Endothelial cell of umbilical vein (primary cell): Measurements from ENCODE around the gene SLC5A6. TPM values are rescaled to one million over a fixed set of nuclear protein-coding genes. Genes with fewer than 3 reads are reported as not detected.

Experiments
- BruUV-seq: library from RNA; stranded (reverse); fragments of 400-500 nt; replicated peaks from 2 replicates; lab custom pipeline; 2021; lab: Mats Ljungman, UMichigan
- CTCF ChIA-PET: fragments of 300-600, 350-600 bp; sonication (Branson Sonifier 250); formaldehyde crosslinking; loops from one replicate; lab custom pipeline; 2021; ENCODE audit warnings: antibody characterized with exemption, inconsistent platforms; lab: Charles Lee
- POLR2A ChIA-PET: fragments of 300-600, 350-600 bp; sonication (Branson Sonifier 250); formaldehyde crosslinking; loops from one replicate; lab custom pipeline; 2021; ENCODE audit warnings: antibody characterized with exemption, inconsistent platforms; lab: Charles Lee
- DNase-seq: peaks from one replicate; pipeline ENCODE4 v3.0.0-alpha.2; 2011; ENCODE audit warnings: low read depth, low spot score
- FAIRE-seq: peaks from 2 replicates; lab custom pipeline; 2011; peaks lifted over from hg19 to GRCh38; lab: Jason Lieb, UNC
- H2AFZ ChIP-seq: 2 replicates; pipeline ENCODE4 v1.6.0; 2012; ENCODE audit warnings: low read depth, low read length, control low read depth, inconsistent platforms
- H3K27ac ChIP-seq: 2 replicates; pipeline ENCODE4 v1.5.1; 2011; ENCODE audit warnings: low read depth, mild to moderate bottlenecking, control low read depth, low read length, moderate library complexity; ENCODE audit not compliant: insufficient read depth
- H3K27me3 ChIP-seq, 2 experiments: 2 replicates each; pipeline versions ENCODE4 v1.6.0 to v1.6.1; 2011; ENCODE audit warnings: low read length in 2 of 2, mixed read lengths in 1 of 2; ENCODE audit not compliant: control insufficient read depth in 2 of 2, insufficient read depth in 2 of 2
- H3K36me3 ChIP-seq, 2 experiments: 2 replicates in 1 of 2; 3 replicates in 1 of 2; pipeline ENCODE4 v1.5.1; 2011; ENCODE audit warnings: low read length in 2 of 2, mild to moderate bottlenecking in 1 of 2, moderate library complexity in 1 of 2; ENCODE audit not compliant: control insufficient read depth in 2 of 2, insufficient read depth in 2 of 2; ENCODE audit errors: extremely low read depth in 1 of 2
- H3K4me1 ChIP-seq: 3 replicates; pipeline ENCODE4 v1.5.1; 2011; ENCODE audit warnings: mild to moderate bottlenecking, low read length; ENCODE audit not compliant: control insufficient read depth, insufficient read depth; ENCODE audit errors: extremely low read depth
- H3K4me2 ChIP-seq: 2 replicates; pipeline ENCODE4 v1.6.1; 2011; ENCODE audit warnings: low read length, control low read depth, mixed read lengths; ENCODE audit not compliant: insufficient read depth
- H3K4me3 ChIP-seq, 3 experiments: fragments of 200-600 bp in 1 of 3; sonication (generic), shearing (Covaris generic) in 1 of 3; replicated peaks in 1 of 3; 2 replicates each; pipeline ENCODE4 v1.5.1; 2011 to 2016; ENCODE audit warnings: control low read depth in 3 of 3, low read length in 3 of 3, mild to moderate bottlenecking in 2 of 3, inconsistent platforms in 1 of 3, low read depth in 1 of 3, moderate library complexity in 1 of 3; ENCODE audit not compliant: insufficient read depth in 1 of 3
- H3K79me2 ChIP-seq: 2 replicates; pipeline ENCODE4 v1.6.0; 2012; ENCODE audit warnings: low read length, inconsistent platforms; ENCODE audit not compliant: control insufficient read depth, insufficient read depth
- H3K9ac ChIP-seq: replicated peaks from 2 replicates; pipeline ENCODE3; 2011; ENCODE audit warnings: low read length, control low read depth; ENCODE audit not compliant: insufficient read depth; ENCODE audit errors: extremely low read depth
- H3K9me1 ChIP-seq: replicated peaks from 3 replicates; pipeline ENCODE4 v1.6.0; 2011; ENCODE audit warnings: mild to moderate bottlenecking, low read length; ENCODE audit not compliant: control insufficient read depth, insufficient read depth; ENCODE audit errors: extremely low read depth
- H3K9me3 ChIP-seq: replicated peaks from 2 replicates; pipeline ENCODE4 v1.5.1; 2012; ENCODE audit warnings: low read length, inconsistent platforms; ENCODE audit not compliant: control insufficient read depth, insufficient read depth
- H4K20me1 ChIP-seq: replicated peaks from 2 replicates; pipeline ENCODE3; 2011; ENCODE audit warnings: mild to moderate bottlenecking, low read length; ENCODE audit not compliant: control insufficient read depth, insufficient read depth; ENCODE audit errors: extremely low read depth
- CTCF ChIP-seq, 2 donors: IDR thresholded peaks; 1 replicate in 1 of 2; 2 replicates in 1 of 2; pipeline ENCODE4 v1.5.1; 2011; ENCODE audit warnings: low read length in 2 of 2, mild to moderate bottlenecking in 2 of 2, moderate library complexity in 2 of 2, control low read depth in 1 of 2, inconsistent platforms in 1 of 2, low read depth in 1 of 2; ENCODE audit not compliant: insufficient read depth in 1 of 2; ENCODE audit errors: extremely low read depth in 1 of 2
- EZH2 ChIP-seq: IDR thresholded peaks from 2 replicates; pipeline ENCODE4 v1.6.1; 2012; ENCODE audit warnings: borderline replicate concordance, low read depth, mild to moderate bottlenecking, moderate library complexity, low read length, inconsistent platforms; ENCODE audit not compliant: severe bottlenecking
- FOS ChIP-seq: IDR thresholded peaks from 2 replicates; pipeline ENCODE4 v1.6.1; 2011; ENCODE audit warnings: mild to moderate bottlenecking, low read length, moderate library complexity, borderline replicate concordance; ENCODE audit not compliant: insufficient read depth
- JUN ChIP-seq: IDR thresholded peaks from 2 replicates; pipeline ENCODE4 v1.6.1; 2011; ENCODE audit warnings: borderline replicate concordance, low read depth; ENCODE audit not compliant: insufficient read length, insufficient read depth
- MYC ChIP-seq: IDR thresholded peaks from one replicate; pipeline ENCODE4 v1.6.1; 2011; ENCODE audit warnings: mild to moderate bottlenecking, low read depth, low read length
- POLR2AphosphoS5 ChIP-seq: IDR thresholded peaks from 2 replicates; pipeline ENCODE4 v1.6.1; 2012; ENCODE audit warnings: low read depth, mild to moderate bottlenecking, control low read depth, low read length, moderate library complexity; ENCODE audit not compliant: insufficient read depth
- dilution Hi-C: fragments of 300-500 bp; cut with MboI; formaldehyde crosslinking; loops from one replicate; pipeline ENCODE4 v1.15.0; 2019; ENCODE audit warnings: low sequenced_read_pairs; ENCODE audit not compliant: extremely low pct_ligation_motif_present
- intact Hi-C: fragments of 100-400 bp; cut with micrococcal nuclease; formaldehyde crosslinking; loops from one replicate; pipeline ENCODE4 v1.10.0; 2022
- polyA plus RNA-seq, 4 experiments: library from polyadenylated mRNA; depleted of rRNA in 3 of 4; stranded (reverse) in 3 of 4; unstranded in 1 of 4; fragments of >200 nt; gene quantifications; 2 replicates each; pipeline versions ENCODE4 v1.2.1 to v1.2.3, GENCODE V29; 2011 to 2012; ENCODE audit warnings: missing spikeins in 1 of 4
- total RNA-seq: library from RNA; stranded (reverse); gene quantifications from 2 replicates; pipeline ENCODE4 v1.2.3, GENCODE V29; 2021

The SLC5A6 gene
- total and polyA plus RNA-seq, 2 donors (not counting 3 experiments of a cell fraction or from before 2014, with no cell fraction given), result 52.0 to 92.5 TPM

DNA sequence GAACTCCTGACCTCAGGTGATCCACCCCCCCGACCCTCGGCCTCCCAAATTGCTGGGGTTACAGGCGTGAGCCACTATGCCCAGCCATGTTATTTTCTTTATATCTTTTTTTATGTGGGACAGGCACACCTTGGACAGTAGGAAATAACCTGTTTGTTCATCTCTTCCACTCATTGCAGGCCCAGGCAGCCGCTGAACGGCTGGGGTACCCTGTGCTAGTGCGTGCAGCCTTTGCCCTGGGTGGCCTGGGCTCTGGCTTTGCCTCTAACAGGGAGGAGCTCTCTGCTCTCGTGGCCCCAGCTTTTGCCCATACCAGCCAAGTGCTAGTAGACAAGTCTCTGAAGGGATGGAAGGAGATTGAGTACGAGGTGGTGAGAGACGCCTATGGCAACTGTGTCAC lies 13.5 kb upstream of the SLC5A6 start:
- Histone ChIP-seq H3K4me3 (no peak overlapping the region), H2AFZ (no peak overlapping the region), H3K4me2 (no peak overlapping the region), H3K27ac (no peak overlapping the region), H3K9me1 (no peaks in the 10 kb centered on the region), H3K36me3 (peaks cover 33 to 39% of the 10 kb centered on the region in 2 experiments), H3K4me1 (no peaks in the 10 kb centered on the region), H3K9me3 (no peaks in the 10 kb centered on the region), H3K9ac (no peak overlapping the region), H3K27me3 (no peaks in the 10 kb centered on the region), H3K79me2 (no peaks in the 10 kb centered on the region), H4K20me1 (no peaks in the 10 kb centered on the region)
- BruUV-seq, result no TSS peak
- ChIA-PET POLR2A (no interaction called here), CTCF (interaction anchor here (1.9 kb wide), 1 partner anchor 54 kb away, joined by 7 read pairs; no protein-coding TSS in a partner anchor)
- TF ChIP-seq EZH2 (no peak), CTCF (IDR thresholded peaks at IDR 0.05; ENCODE audit: extremely low read depth in 1 of 2, insufficient read depth in 1 of 2, low read depth in 1 of 2, low read length in 2 of 2) (no peak), MYC (no peak), POLR2AphosphoS5 (no peak), JUN (no peak), FOS (no peak)
- no peak for FAIRE-seq
- intact Hi-C loops, result no loop called here
- dilution Hi-C loops, result no loop called here
- DNase-seq, result no peak
